ENCODE data around the gene CHST8.

- TF ChIP-seq REST (IDR thresholded peaks at IDR 0.05; ENCODE audit: low read depth) (no peak), TAF1 (IDR thresholded peaks at IDR 0.05; ENCODE audit: low read depth) (no peak), YY1 (IDR thresholded peaks at IDR 0.05; ENCODE audit: low read depth) (no peak), MAX (IDR thresholded peaks at IDR 0.05) (no peak), TCF12 (IDR thresholded peaks at IDR 0.05; ENCODE audit: low read depth) (no peak), EGR1 (IDR thresholded peaks at IDR 0.05) (no peak), EP300 (IDR thresholded peaks at IDR 0.05; ENCODE audit: borderline replicate concordance) (no peak), TEAD4 (IDR thresholded peaks at IDR 0.05) (no peak), FOXM1 (IDR thresholded peaks at IDR 0.05; ENCODE audit: borderline replicate concordance, low read depth) (no peak), CEBPB (IDR thresholded peaks at IDR 0.05) (no peak), CREB1 (IDR thresholded peaks at IDR 0.05; ENCODE audit: low read depth) (no peak)
Observed at GRCh38 chr19:33778089-33778791, 156.5 kb downstream of the CHST8 start.
